Uterus (tissue), 2 donors: ENCODE results near the gene SPOCD1.

Experiments used
- POLR2A ChIP-seq, 2 donors: fragments of 450-650 bp; IDR thresholded peaks; one replicate each; pipeline ENCODE4 v1.6.1; 2016; ENCODE audit warnings: antibody characterized with exemption in 2 of 2, mild to moderate bottlenecking in 1 of 2, moderate library complexity in 1 of 2
- TF ChIP-seq, protein P1 (sequence below), 4 experiments: fragments of 200-600 bp in 2 of 4; fragments of 450-650 bp in 2 of 4; sonication (generic) in 2 of 4; IDR thresholded peaks; one replicate each; pipeline ENCODE4 v1.5.1; 2016 to 2019; ENCODE audit warnings: antibody characterized with exemption in 4 of 4, mild to moderate bottlenecking in 2 of 4, moderate library complexity in 1 of 4

DNA sequence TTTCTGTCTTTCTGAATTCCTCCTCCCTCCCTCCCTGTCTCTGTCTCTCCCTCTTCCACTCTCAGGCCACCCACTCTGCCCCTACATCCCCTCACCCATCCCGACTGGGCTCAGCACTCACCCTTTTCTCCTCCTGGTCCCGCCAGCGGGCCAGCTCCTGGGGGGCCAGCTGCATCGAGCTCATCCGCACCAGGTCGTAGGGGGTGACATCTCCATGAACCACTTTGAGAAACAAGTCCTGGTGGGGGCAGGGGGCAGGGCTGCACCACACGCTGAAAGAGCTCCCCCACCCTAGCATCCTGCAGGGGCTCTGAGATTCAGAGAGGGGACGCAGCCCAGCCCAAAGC lies 17.8 kb downstream of the SPOCD1 start:
- TF ChIP-seq, protein P1, sequence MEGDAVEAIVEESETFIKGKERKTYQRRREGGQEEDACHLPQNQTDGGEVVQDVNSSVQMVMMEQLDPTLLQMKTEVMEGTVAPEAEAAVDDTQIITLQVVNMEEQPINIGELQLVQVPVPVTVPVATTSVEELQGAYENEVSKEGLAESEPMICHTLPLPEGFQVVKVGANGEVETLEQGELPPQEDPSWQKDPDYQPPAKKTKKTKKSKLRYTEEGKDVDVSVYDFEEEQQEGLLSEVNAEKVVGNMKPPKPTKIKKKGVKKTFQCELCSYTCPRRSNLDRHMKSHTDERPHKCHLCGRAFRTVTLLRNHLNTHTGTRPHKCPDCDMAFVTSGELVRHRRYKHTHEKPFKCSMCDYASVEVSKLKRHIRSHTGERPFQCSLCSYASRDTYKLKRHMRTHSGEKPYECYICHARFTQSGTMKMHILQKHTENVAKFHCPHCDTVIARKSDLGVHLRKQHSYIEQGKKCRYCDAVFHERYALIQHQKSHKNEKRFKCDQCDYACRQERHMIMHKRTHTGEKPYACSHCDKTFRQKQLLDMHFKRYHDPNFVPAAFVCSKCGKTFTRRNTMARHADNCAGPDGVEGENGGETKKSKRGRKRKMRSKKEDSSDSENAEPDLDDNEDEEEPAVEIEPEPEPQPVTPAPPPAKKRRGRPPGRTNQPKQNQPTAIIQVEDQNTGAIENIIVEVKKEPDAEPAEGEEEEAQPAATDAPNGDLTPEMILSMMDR (IDR thresholded peaks at IDR 0.05), result no peak
- TF ChIP-seq POLR2A (IDR thresholded peaks at IDR 0.05), result no peak
